ENCODE data around the gene KCNJ5.

The KCNJ5 gene

DNA sequence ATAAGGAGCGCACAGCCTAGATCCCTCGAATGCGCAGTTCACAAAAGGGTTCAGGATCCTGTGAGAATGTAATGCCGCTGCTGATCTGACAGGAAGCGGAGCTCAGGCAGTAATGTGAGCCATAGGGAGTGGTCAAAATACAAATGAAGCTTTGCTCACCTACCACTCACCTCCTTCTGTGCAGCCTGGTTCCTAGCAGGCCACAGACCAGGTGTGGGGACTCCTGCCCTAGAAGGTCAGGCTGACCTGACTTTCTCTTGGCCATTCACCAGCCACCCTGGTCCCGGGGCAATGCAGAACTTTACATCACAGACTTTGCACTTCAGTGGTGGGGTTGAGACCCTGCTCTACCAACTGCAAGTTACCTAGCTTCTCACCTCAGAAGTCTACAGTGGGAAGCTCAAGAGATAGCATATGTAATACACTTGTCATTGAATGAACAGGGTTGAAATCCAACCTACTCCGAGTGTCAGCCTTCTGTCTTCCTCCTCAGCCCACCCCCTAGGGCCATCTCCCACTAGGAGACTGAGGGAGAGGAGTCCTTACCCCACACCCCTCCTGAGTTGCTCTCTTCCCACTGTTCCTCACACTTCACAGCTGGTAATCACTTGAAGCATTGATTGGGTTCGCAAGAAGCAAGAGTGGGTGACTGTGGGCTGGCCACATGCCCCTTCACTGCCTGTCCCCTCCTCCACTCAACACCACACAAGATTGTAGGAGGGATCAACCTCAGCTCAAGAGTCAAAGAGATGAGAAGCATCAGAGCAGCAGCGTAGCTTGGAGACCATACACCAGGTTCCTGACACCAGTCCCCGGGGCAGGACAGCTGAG lies 22.1 kb upstream of the KCNJ5 start:
- in situ Hi-C loops (cut with MboI; ENCODE audit: low sequenced_read_pairs) = no loop called here

DNA sequence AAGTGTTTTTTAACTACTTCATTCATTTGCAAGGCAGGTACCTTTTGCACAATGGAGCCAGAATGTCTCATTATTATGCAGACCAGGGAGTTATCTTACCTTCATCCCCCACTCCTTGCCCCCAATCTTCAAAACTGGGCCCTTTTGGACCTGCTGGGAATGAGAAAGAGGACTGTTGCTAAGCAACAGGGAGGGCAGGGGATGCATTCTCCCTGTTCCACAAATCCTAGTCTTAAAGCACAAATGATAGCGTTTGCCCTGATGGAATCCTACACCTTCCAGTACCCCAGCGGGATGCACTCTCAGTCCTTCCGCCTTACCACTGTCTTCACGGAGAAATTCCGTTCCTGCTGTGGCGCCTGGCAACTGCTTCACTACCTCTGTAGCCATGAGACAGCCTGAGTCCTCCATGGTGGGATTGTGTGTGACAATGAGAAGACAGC lies 20.0 kb upstream of the KCNJ5 start:
- in situ Hi-C loops (cut with MboI; ENCODE audit: low sequenced_read_pairs) = no loop called here

DNA sequence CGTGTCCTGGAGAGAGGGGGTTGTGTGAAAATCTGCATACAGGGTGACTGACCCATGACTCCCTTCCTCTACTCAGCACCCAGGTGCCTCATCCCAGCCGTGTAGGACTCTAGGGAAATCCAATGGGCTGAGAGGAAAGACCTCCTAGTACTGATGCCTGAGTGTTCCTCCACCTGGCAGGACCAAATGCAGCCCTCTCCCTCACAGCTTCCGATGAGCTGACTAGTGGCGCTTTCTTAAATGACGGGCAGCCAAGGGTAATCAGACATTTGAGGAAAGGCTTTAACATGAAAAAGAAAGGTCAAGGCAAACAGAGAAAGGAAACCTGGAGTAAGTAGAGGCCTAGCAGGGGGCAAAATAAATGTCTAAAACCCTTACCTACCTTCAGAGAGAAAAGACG lies 19.1 kb upstream of the KCNJ5 start:
- in situ Hi-C loops (cut with MboI; ENCODE audit: low sequenced_read_pairs) = no loop called here

DNA sequence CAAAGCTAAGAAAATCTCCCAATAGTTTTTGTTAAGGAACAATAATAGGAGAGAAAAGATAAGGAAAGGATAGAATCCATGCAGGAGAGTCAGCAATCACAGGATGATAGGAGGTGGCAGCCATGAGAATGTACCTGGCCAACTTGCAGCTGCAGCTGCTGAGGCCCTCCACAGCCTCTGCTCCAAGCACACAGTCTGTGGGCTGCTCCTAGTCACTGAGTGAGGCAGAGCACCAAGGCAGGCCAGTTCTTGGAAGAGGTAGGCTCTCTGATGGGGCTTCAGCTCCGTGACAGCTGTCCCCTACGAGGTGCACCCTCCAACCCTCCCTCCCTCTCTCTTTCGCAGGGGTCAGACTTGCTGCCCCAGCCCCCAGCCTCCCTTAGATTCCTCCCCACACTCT lies 18.6 kb upstream of the KCNJ5 start:
- in situ Hi-C loops (cut with MboI; ENCODE audit: low sequenced_read_pairs) = no loop called here

DNA sequence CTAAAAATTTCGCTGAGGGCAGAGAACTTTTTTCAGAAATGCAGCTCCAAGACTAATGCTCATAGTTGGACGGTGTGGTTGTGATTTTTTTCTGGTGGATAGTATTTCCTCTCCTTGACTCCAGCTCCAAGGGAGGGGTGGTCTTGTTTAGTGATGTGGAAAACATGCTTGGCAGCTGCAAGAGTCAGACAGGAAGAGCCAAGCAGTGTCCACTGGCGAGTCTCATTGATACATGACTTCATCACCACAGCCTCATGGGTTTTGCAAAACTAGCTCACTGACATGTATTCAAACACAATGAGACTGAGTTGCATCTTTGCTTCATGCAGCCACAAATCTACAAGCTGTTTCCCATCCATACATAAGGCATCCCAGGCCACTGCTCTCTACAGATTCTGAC lies 16.7 kb upstream of the KCNJ5 start:
- in situ Hi-C loops (cut with MboI; ENCODE audit: low sequenced_read_pairs) = no loop called here

DNA sequence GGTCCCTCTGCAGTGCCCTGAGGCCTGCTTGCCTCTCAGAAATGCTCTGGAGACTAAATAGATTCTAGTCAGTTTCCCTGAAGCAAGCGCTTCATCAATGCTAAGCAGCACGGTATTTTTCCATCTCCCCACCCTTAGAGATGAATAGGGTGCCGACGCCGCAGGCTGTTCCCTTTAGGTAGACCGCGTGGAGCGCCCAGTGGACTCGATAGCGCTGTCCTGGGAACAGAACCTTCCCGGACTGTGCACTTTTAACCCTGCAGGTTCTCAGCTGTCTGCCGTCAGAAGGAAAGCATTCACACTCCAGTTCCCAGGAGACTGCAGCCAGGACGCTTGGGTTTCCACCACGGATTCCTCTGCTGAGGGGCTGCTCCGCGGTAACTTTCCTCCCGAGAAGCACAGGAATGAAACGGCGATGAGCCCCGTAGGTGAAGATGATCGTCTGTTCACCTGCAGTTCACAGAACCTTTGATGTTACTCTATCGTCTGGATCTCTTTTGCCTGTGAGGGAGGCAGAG lies 15.0 kb upstream of the KCNJ5 start:
- in situ Hi-C loops (cut with MboI; ENCODE audit: low sequenced_read_pairs) = no loop called here

DNA sequence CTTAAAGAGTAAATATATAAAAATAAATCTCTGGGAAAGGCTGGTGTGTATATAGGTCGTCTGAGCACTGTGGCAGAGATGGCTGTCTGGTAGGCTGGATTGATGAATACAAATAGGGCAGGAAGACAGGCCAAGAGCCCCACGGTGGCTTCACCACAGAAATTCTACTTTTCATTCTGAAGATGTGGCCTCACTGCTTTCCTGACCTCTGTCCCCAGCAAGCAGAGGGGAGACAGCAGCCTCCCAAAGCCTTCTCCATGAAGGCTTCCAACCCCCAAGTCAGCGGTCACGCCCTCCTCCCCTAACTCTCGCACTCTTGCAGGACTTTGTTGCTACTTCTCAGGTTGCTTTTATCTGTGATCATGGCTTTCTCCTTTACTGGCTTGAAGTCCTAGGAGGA lies 13.4 kb upstream of the KCNJ5 start:
- in situ Hi-C loops (cut with MboI; ENCODE audit: low sequenced_read_pairs) = no loop called here

DNA sequence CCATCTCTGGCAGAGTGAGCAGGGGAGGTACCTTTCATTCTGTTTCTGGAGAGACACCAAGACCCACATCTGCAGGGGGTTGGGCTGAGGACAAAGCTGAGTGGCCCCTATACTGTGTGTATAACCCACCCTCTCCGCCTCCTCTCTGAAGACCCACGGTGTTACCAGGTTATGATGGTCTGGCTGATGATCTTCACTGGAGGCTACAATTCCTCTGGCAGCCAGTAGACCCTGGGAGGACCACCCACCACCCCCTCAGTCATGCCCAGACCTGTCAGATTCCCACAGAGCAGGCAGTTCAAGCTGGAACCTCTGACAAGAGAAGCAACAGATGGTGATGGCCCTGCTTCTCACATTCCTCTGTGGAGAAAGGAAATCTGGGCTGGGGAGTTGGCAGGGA lies 12.7 kb upstream of the KCNJ5 start:
- in situ Hi-C loops (cut with MboI; ENCODE audit: low sequenced_read_pairs) = no loop called here

DNA sequence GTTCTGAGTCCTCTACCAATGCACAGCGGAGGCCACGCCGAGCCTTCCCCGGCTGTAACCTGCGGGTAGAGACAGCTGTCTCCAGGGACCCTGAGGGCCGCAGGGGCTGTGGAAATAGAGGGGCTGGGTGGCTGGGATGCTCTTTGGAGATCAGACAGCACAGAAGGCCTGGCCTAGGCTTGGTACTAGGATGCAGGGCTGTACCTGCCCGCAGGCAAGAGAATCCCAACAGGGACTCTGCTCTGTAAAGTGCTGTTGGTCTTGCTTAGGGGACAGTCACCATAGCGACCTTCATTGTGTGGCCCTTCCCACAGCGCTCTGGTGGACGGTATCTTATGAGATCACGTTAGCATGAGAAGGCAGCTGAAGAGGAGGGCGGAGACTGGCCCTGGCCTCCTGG lies 11.3 kb upstream of the KCNJ5 start:
- in situ Hi-C loops (cut with MboI; ENCODE audit: low sequenced_read_pairs) = no loop called here

DNA sequence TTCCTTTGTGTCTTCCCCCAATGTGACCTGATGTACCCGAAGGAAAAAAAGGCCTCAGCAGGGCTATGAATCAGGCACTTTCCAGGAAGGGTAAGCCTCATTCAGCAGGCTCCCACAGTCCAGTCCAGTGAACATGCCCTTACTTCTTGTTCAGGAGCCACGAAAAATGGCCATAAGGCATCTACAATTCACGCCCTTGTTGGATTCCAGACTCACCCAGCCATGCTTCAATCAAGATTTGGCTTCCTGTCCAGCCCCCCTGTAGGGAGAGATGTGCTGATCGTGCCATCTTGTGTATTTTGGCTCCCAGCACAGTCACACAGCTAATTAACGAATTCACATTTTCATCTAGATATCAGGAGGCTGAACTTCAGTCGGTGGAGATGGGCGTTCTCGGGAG lies 9.9 kb upstream of the KCNJ5 start:
- in situ Hi-C loops (cut with MboI; ENCODE audit: low sequenced_read_pairs) = no loop called here

DNA sequence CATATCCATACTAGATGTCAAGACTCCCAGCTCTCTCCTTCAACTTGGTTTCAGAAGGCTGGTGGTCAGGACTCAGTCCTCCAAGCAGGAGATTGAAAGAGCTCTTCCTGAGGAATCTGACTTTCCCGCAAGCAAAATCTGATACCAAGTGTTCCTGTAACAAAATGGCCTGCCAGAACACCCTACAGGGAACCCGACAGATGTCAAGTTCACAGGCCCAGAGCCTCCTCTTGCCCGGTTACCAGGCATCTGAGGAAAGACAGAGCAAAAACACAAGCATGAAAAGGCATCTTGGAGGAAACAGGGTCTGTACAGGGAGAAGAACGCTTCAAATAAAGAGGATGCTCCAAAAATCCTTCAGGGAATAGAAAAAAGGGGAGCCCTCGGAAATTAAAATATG lies 8.7 kb upstream of the KCNJ5 start:
- in situ Hi-C loops (cut with MboI; ENCODE audit: low sequenced_read_pairs) = no loop called here

DNA sequence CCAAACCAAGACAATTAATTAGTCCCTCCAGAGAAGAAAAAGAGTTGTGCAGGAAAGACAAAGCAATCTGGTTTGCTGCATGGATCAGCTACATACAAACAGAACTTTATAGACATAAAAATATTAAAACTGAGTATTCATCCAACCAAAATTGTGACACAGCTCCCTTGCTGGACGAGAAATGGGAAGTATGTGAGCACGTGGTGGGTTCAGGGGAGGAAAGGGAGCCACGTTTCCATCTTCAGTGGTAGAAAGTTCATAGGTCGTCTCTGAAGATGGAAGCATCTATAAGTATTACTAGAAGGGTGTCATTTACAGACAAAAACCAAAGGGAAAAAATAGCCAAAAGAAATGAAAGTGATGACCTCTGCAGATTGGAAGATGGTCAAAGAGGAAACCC lies 7.1 kb upstream of the KCNJ5 start:
- in situ Hi-C loops (cut with MboI; ENCODE audit: low sequenced_read_pairs) = no loop called here

DNA sequence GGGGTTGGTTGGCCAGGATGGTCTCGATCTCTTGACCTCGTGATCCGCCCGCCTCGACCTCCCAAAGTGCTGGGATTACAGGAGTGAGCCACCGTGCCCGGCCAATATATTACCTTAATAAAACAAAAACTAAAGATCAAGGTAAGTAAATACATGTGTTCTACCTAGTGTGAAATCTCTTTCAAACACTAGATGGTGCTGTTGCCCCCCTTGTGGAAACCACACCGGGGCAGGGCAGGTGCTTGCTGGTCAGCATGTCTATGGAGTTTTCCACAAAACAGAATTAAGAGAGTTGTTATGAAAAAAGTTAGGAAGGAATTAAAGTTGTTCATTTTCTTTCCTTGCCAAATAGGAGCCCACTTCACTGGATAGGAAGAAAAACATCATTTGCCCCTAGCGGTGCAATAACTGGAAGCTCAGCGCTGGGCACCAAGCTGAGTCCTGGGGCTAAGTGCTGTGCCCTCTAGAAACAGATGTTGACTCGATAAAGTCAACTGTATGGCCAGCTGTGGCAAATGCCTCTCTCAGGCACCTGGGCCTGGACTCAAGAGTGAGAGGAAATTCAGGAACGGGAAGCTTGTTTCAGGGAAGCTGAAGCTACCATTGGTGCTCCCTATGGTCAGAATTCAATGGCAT lies 6.3 kb upstream of the KCNJ5 start:
- in situ Hi-C loops (cut with MboI; ENCODE audit: low sequenced_read_pairs) = no loop called here

DNA sequence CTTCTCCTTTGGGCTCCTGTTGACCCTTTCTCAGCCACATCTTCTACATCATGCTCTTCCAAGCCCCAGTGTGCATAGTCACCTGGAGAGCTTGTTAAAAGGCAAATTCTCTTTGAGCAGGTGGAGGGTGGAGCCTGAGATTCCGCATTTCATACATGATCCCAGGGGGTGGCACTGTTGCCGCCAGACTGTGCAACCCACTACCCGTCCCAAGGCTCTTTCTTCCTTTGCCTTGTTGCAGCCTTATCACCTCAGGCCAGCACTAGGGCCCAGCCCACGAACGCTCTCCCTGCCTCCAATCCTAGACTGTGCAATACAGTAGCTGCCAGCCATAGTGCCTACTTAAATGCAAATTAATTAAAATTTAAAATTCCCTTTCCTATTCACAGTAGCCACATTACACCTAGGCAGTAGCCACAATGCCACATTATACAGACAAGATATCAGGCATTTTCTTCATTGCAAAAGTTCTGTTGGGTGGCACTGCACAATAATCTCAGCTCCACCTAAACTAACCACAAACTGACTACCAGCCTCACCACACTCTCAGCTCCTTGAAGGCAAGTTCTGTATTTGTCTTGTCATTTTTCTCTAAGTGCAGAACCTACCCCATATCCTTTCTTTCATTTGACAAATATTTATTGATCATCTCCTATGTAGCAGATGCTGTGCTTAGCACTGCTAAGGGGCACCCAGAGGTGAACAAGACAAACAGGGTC lies 4.6 kb upstream of the KCNJ5 start:
- in situ Hi-C loops (cut with MboI; ENCODE audit: low sequenced_read_pairs) = no loop called here

DNA sequence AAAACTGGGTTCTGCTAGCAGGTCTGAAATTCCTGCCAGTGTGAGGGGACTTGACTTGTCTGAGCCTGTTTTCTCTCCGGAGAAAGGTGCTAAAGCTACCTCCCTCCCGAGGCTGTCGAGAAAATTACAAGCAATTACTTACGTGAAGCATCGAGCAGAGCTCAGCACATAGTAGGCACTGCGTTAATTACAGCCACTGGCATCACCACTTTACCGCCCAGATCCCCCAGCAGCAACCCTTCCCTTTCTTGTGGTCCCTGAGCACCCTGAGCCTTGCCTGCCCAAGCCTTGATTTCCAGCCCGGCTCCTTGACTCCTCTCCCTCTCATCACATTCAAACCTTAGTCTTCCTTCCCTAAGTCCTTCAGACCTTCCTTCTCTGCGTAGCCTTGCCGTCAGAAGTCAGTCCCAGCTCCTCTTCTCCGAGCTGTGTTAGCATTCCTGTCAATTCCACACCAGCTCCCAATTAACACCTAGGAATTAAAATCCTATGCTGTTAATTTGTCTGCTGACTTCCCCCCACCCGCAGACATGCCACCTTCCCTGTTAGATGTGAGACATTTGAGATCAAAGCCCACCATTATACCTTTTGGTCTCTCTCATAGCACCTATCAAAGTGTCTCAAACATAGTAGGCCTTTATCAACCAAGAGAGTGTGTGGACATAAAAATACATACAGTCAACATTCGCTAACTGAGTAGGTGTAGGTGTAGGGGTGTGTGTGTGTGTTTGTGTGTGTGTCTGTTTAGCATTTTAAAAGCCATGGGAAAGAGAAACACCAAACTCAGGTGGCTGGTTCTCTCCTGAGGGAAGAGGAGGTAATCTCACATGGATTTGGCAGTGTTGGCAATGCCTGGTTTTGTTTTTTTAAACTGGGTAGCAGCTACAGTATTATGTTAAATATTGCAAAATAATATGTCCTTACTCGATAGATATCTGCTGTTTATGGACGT lies 2.8 kb upstream of the KCNJ5 start:
- in situ Hi-C loops (cut with MboI; ENCODE audit: low sequenced_read_pairs) = no loop called here

DNA sequence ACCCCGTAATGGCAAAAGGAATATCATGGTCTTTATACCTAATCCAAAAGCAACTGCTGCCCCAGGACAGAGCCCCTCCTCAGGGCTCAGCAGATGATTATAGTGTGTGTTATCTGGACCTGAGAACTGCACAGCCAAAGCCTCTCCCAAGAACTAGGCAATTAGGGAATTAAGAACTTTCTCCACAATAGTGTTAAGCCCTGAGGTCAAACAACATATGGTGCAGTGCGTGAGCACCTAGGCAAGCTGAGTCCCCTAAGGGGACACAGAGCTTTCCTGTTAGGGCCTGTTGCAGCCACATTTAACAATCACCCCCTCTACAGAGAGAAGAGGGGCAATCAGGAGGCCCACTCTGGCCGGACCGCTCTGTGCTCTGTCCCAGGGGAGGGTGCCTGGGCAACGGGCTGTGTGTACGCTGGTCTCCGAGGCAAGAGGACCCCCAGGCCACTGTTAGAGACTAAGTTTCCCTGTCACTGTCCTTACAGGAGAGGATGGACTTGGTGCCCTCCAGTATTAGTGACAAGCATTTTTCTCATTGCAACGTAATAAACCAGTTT lies 1.4 kb upstream of the KCNJ5 start:
- in situ Hi-C loops (cut with MboI; ENCODE audit: low sequenced_read_pairs) = no loop called here

DNA sequence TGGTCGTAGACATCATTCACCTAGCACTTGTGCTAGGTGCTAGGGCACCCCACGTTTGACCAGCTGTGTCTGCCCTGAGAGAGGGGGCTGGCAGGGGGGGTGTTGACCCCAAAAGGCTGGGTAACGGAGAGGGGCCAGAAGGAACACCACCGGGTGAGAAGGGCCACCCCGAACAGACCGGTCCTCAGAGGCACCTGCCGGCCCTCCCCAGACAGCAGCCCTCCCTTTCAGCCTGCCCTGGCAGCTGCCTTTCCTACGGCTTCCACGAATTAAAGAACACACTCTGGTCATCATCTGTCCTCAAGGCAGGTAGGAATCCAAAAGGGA lies 977 bp upstream of the KCNJ5 start:
- in situ Hi-C loops (cut with MboI; ENCODE audit: low sequenced_read_pairs) = no loop called here

DNA sequence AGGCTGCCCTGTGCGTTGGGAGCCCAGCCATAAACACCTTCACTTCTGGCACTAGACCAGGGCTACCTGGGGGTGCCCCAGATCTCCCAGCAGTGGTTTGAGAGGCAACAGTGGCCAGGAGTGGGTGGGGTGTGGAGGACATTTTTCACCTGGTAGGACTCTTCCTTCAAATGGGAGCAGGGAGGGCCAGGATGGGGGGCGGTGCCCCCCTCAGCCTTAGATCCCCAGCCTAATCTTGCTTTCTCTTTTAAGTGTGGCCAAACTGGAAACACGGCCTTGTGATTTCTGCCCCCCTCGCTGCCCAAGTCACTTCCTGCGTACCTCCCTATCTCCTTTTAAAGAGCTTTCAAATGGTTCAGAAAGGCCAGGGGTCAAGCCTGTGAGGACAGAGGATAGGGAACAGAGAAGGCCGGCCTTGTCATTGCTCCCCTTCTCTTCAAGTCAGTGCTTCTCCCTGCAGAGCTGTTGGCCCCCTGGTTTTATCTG lies 800 bp downstream of the KCNJ5 start:
- in situ Hi-C loops (cut with MboI; ENCODE audit: low sequenced_read_pairs) = no loop called here

DNA sequence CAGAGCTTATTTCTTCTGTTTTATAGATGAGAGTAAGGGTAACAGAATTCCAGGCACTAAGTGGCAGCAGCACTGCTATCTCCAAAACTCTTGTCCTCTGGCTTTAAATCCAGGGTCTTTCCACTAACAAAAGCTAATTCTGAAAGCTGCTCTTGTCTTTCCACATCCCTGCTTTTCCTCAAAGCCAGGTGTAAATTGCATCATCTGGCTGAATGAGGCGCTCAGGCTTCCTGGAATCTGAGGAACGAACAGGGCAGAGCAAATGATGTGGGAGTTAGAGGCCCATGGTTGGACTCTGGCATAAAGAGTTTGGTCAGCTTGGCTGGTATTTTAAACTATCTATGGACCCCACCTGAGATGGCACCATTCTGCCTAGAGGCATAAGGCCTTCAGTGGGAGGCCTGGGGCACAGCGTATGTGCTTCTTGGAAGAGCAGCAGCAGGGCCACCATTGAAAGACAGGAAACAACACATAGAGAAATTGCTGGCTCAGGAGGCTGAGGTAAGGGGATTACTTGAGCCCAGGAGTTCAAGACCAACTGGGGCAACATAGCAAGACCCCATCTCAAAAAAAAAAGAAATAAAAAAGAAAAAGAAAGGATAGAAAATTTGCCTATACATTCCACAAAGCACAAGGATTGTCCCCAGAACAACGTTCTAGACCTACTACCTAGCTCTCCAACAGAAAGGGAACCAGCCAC lies 1.9 kb downstream of the KCNJ5 start:
- in situ Hi-C loops (cut with MboI; ENCODE audit: low sequenced_read_pairs) = no loop called here
